Caco-2 (cell line): ENCODE results near the gene C12orf50. TPM values are rescaled to one million over a fixed set of nuclear protein-coding genes. Genes with fewer than 3 reads are reported as not detected.

Source experiments
- BruUV-seq: library from RNA; stranded (reverse); fragments of 400-500 nt; replicated peaks from 2 replicates; lab custom pipeline; 2021; lab: Mats Ljungman, UMichigan
- CTCF ChIA-PET: fragments of 300-600 bp; sonication (Branson Sonifier 250); formaldehyde crosslinking; loops from one replicate; lab custom pipeline; 2022; ENCODE audit warnings: antibody characterized with exemption; lab: Charles Lee
- POLR2A ChIA-PET: fragments of 300-600 bp; sonication (Branson Sonifier 250); formaldehyde crosslinking; loops from one replicate; lab custom pipeline; 2022; ENCODE audit warnings: antibody characterized with exemption; lab: Charles Lee
- DNase-seq, 2 experiments: peaks; one replicate each; pipeline versions ENCODE4 v3.0.0 to v3.0.0-alpha.2; 2020 to 2022
- H3K27me3 ChIP-seq: replicated peaks from 2 replicates; pipeline ENCODE4 v1.6.0; 2011; ENCODE audit warnings: low read length; ENCODE audit not compliant: control insufficient read depth, insufficient read depth
- H3K36me3 ChIP-seq: 2 replicates; pipeline ENCODE4 v1.5.1; 2011; ENCODE audit warnings: low read length; ENCODE audit not compliant: control insufficient read depth, insufficient read depth
- H3K4me1 ChIP-seq: fragments of 250-450 bp; sonication (Bioruptor Pico); 2 replicates; pipeline ENCODE4 v1.5.1; 2020; ENCODE audit warnings: mild to moderate bottlenecking
- H3K4me3 ChIP-seq: 2 replicates; pipeline ENCODE4 v1.5.1; 2011; ENCODE audit warnings: low read depth, mild to moderate bottlenecking, control low read depth, low read length
- H3K9me3 ChIP-seq: fragments of 250-450 bp; sonication (Bioruptor Pico); 2 replicates; pipeline ENCODE4 v1.5.1; 2020; ENCODE audit warnings: mild to moderate bottlenecking, moderate library complexity
- H3K27ac Mint-ChIP-seq: one replicate; pipeline ENCODE4 v1.8.0; 2022; ENCODE audit warnings: mixed read lengths; ENCODE audit not compliant: unreplicated experiment
- H3K27me3 Mint-ChIP-seq: one replicate; pipeline ENCODE4 v1.8.0; 2022; ENCODE audit warnings: mixed read lengths; ENCODE audit not compliant: insufficient read depth, unreplicated experiment
- H3K36me3 Mint-ChIP-seq: one replicate; pipeline ENCODE4 v1.8.0; 2022; ENCODE audit warnings: mild to moderate bottlenecking, mixed read lengths; ENCODE audit not compliant: insufficient read depth, unreplicated experiment
- H3K4me1 Mint-ChIP-seq: one replicate; pipeline ENCODE4 v1.8.0; 2022; ENCODE audit warnings: low read depth, mixed read lengths; ENCODE audit not compliant: unreplicated experiment
- H3K4me3 Mint-ChIP-seq: one replicate; pipeline ENCODE4 v1.8.0; 2022; ENCODE audit warnings: mild to moderate bottlenecking, moderate library complexity, mixed read lengths; ENCODE audit not compliant: unreplicated experiment
- H3K9me3 Mint-ChIP-seq: one replicate; pipeline ENCODE4 v1.8.0; 2022; ENCODE audit warnings: mixed read lengths; ENCODE audit not compliant: unreplicated experiment
- intact Hi-C: fragments of 100-400 bp; cut with micrococcal nuclease; formaldehyde crosslinking; loops from one replicate; pipeline ENCODE4 v1.10.0; 2022; ENCODE audit not compliant: unreplicated experiment
- total RNA-seq: library from RNA; stranded (reverse); gene quantifications from 2 replicates; pipeline ENCODE4 v1.2.3, GENCODE V29; 2022
- TF ChIP-seq, protein P1 (sequence below), 2 experiments: fragments of 200-600 bp in 1 of 2; IDR thresholded peaks; 1 replicate in 1 of 2; 2 replicates in 1 of 2; pipeline versions ENCODE4 v1.5.1 to v1.8.0; 2011 to 2022; ENCODE audit warnings: antibody characterized with exemption in 1 of 2, control low read depth in 1 of 2, inconsistent platforms in 1 of 2, low read depth in 1 of 2, low read length in 1 of 2, mild to moderate bottlenecking in 1 of 2, moderate library complexity in 1 of 2; ENCODE audit not compliant: insufficient read depth in 1 of 2, severe bottlenecking in 1 of 2, unreplicated experiment in 1 of 2

C12orf50 gene
- total RNA-seq, 1 experiment from 2014 or later = not detected

DNA sequence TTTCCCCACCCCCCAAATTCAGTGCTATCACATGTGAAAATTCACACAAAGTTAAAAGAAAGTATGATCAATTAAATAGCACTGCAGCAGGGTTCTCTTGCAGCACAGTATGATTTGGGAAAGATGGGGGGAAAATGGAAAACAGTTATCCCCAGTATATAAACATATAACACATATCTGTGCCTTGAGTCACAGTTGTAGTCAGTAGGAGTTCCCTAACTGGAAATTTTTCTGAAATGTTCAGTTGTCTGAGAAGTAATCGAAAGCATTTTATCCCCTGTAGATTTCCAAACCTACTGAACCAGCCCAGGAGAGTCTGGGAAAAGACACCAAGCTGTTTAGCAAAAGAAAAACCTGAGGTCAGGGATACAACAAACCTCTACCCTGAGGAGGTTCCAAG is 47.0 kb downstream of the C12orf50 start:
- no peaks in the 10 kb centered on the region for H3K9me3 Mint-ChIP-seq
- H3K4me3 ChIP-seq = no peak overlapping the region
- no peak overlapping the region for H3K27ac Mint-ChIP-seq
- ChIA-PET CTCF (no interaction called here), POLR2A (no interaction called here)
- H3K4me1 Mint-ChIP-seq = no peaks in the 10 kb centered on the region
- no peaks in the 10 kb centered on the region for H3K27me3 ChIP-seq
- BruUV-seq = no TSS peak
- H3K36me3 ChIP-seq = no peaks in the 10 kb centered on the region
- TF ChIP-seq, protein P1, sequence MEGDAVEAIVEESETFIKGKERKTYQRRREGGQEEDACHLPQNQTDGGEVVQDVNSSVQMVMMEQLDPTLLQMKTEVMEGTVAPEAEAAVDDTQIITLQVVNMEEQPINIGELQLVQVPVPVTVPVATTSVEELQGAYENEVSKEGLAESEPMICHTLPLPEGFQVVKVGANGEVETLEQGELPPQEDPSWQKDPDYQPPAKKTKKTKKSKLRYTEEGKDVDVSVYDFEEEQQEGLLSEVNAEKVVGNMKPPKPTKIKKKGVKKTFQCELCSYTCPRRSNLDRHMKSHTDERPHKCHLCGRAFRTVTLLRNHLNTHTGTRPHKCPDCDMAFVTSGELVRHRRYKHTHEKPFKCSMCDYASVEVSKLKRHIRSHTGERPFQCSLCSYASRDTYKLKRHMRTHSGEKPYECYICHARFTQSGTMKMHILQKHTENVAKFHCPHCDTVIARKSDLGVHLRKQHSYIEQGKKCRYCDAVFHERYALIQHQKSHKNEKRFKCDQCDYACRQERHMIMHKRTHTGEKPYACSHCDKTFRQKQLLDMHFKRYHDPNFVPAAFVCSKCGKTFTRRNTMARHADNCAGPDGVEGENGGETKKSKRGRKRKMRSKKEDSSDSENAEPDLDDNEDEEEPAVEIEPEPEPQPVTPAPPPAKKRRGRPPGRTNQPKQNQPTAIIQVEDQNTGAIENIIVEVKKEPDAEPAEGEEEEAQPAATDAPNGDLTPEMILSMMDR (IDR thresholded peaks at IDR 0.05; ENCODE audit: insufficient read depth in 1 of 2, low read depth in 1 of 2, low read length in 1 of 2, severe bottlenecking in 1 of 2, unreplicated experiment in 1 of 2) = no peak
- peaks cover 7% of the 10 kb centered on the region for H3K27me3 Mint-ChIP-seq
- DNase-seq = no peak
- no peaks in the 10 kb centered on the region for H3K4me1 ChIP-seq
- H3K36me3 Mint-ChIP-seq = no peaks in the 10 kb centered on the region
- no peak overlapping the region for H3K4me3 Mint-ChIP-seq
- intact Hi-C loops = no loop called here
- no peaks in the 10 kb centered on the region for H3K9me3 ChIP-seq

DNA sequence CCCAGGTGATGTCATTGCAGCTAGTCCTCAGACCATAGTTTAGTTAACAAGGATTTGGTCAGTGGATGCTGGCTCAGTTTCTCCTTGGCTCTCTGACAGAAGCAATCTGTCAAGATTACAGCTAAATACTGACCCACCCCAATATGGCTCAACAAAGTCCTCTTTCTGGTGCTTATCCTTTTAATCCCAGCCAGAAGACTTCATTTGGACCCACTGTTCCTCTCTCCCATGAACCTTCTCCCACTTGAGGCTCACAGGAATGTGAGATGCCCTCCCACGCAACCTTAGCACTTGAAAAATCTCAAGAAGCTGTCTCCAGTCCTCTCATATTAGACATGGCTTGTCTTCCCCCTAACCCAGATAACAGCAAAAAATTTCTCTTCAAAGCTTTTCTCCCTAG is 47.7 kb downstream of the C12orf50 start:
- no peaks in the 10 kb centered on the region for H3K27me3 ChIP-seq
- no peaks in the 10 kb centered on the region for H3K4me1 ChIP-seq
- H3K4me1 Mint-ChIP-seq = no peaks in the 10 kb centered on the region
- ChIA-PET CTCF (no interaction called here), POLR2A (no interaction called here)
- H3K36me3 Mint-ChIP-seq = no peaks in the 10 kb centered on the region
- no peak overlapping the region for H3K4me3 Mint-ChIP-seq
- H3K9me3 Mint-ChIP-seq = no peaks in the 10 kb centered on the region
- no peak for DNase-seq
- no peaks in the 10 kb centered on the region for H3K9me3 ChIP-seq
- H3K27me3 Mint-ChIP-seq = peaks cover 5% of the 10 kb centered on the region
- intact Hi-C loops = no loop called here
- H3K4me3 ChIP-seq = no peak overlapping the region
- TF ChIP-seq, protein P1 (IDR thresholded peaks at IDR 0.05; ENCODE audit: insufficient read depth in 1 of 2, low read depth in 1 of 2, low read length in 1 of 2, severe bottlenecking in 1 of 2, unreplicated experiment in 1 of 2) = no peak
- no peaks in the 10 kb centered on the region for H3K36me3 ChIP-seq
- H3K27ac Mint-ChIP-seq = no peak overlapping the region
- BruUV-seq = no TSS peak

DNA sequence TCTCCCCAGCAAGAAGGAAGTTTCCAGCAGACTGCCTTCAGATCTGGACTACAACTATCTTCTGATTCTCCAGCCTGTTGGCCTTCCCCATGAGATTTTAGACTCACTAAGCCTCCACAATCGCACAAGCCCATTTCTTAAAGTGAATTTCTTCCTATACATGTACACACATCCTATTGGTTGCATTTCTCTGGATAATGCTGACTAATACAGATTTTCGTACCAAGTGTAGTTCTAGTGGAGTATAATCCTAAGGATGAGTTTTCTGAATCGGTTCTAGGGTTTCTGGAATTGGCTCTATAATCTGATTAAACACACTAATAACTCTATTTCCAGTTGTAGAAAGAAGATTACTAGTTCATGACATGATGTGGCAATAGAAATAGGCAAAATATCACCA is 53.3 kb downstream of the C12orf50 start:
- BruUV-seq = no TSS peak
- H3K27me3 ChIP-seq = no peaks in the 10 kb centered on the region
- peaks cover 5% of the 10 kb centered on the region for H3K27me3 Mint-ChIP-seq
- H3K9me3 Mint-ChIP-seq = no peaks in the 10 kb centered on the region
- CTCF ChIA-PET = no interaction called here
- no peaks in the 10 kb centered on the region for H3K36me3 Mint-ChIP-seq
- no peak overlapping the region for H3K27ac Mint-ChIP-seq
- DNase-seq = no peak
- intact Hi-C loops = no loop called here
- H3K4me3 ChIP-seq = no peak overlapping the region
- H3K4me1 Mint-ChIP-seq = no peaks in the 10 kb centered on the region
- H3K9me3 ChIP-seq = no peaks in the 10 kb centered on the region
- POLR2A ChIA-PET = no interaction called here
- no peak overlapping the region for H3K4me3 Mint-ChIP-seq
- no peaks in the 10 kb centered on the region for H3K4me1 ChIP-seq
- H3K36me3 ChIP-seq = no peaks in the 10 kb centered on the region
- TF ChIP-seq, protein P1 (IDR thresholded peaks at IDR 0.05; ENCODE audit: insufficient read depth in 1 of 2, low read depth in 1 of 2, low read length in 1 of 2, severe bottlenecking in 1 of 2, unreplicated experiment in 1 of 2) = no peak
